G401 (cell line): ENCODE data around the gene SLC13A5. TPM values are rescaled to one million over a fixed set of nuclear protein-coding genes. Genes with fewer than 3 reads are reported as not detected.
"Not testable (repeated sequence)": the region's sequence is repeated elsewhere in the genome, so short reads cannot be mapped to it uniquely, and the experiment has no call there.

Experiments
- DNase-seq: peaks from one replicate; pipeline ENCODE4 v3.0.0-alpha.2; 2015; ENCODE audit warnings: low spot score
- in situ Hi-C: cut with HindIII; loops from 2 replicates; pipeline ENCODE4 v1.10.0; 2016; ENCODE audit warnings: low sequenced_read_pairs, mixed read lengths
- total RNA-seq: library from RNA; depleted of rRNA; stranded (reverse); fragments of >200 nt; shearing (Covaris generic); gene quantifications from 2 replicates; pipeline ENCODE4 v1.2.3, GENCODE V29; 2014

The SLC13A5 gene
- total RNA-seq, 1 experiment from 2014 or later, result not detected

DNA sequence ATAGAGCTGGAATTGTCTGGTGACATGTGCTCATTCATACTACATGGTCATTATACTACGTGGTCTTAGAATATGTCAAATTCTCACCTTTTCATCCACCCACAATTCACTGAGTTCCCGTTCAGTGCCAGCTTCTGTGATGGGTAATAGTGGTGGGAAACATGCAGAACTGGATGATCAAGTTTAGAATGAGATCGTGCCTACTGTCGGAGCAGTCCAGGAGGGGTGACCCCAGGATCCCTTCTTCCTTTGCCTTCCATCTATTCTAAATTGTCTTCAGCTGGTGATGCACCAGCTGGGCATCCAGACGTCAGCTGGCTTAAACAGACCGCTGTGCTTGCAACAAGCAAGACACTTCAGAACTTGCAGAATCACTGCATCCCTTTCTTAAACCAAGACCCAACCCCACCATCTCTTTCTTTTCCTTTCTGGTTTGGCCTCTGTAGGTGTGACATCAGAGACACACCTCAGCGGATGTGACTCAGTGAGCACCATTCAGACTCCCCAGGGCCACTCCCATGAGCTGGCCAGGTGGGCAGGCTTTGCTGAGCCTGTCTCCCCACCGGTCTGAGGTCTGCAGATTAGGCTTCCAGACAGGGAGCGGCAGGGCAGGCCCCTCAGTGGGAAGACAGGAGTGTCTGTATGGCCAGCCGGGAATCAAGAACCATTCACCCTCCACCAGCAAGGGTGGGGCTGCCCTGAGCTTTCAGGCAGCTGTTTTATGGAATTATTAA lies 43.5 kb downstream of the SLC13A5 start:
- DNase-seq, result no peak

GRCh38 chr17:6668727-6669425 lies 44.3 kb downstream of the SLC13A5 start:
- in situ Hi-C loops, result no loop called here

More for the DNA sequence above, 43.5 kb downstream of the SLC13A5 start:
- in situ Hi-C loops, result no loop called here

DNA sequence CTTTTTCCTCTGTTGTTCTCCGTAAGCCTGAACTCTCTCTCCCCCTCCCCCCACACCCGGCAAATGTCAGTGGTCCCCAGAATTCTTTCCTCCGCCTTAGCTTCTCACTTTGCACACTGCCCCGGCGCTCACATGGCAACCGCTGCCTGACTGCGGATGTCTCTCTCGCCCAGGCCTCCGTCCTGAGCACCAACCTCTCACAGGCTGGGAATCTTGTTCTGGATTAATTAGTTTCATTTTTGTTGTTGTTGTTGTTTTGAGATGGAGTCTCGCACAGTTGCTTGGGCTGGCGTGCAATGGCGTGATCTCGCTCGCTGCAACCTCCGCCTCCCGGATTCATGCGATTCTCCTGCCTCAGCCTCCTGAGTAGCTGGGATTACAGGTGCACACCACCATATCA lies 45.0 kb downstream of the SLC13A5 start:
- DNase-seq, result no peak
- in situ Hi-C loops, result no loop called here

More at GRCh38 chr17:6668727-6669425, 44.3 kb downstream of the SLC13A5 start:
- no peak for DNase-seq

DNA sequence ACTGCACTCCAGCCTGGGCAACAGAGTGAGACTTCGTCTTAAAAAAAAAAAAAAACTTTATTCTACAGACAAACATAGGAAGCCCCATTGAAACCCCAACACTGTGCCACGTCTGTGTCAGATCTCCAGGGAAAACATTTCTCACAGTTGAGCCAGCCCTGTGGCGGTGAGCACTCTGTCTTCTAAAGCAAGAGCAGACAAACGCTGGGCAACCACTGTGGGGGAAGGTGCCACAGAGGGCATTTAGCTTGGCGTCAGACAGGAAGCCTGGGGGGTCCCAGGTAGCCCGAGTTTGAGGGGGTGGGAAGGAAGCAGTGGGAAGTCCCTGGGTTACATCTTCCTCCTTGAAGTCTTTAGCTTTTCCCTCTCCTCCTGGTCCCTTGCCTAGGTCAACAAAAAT lies 45.7 kb downstream of the SLC13A5 start:
- DNase-seq, result no peak
- in situ Hi-C loops, result no loop called here

DNA sequence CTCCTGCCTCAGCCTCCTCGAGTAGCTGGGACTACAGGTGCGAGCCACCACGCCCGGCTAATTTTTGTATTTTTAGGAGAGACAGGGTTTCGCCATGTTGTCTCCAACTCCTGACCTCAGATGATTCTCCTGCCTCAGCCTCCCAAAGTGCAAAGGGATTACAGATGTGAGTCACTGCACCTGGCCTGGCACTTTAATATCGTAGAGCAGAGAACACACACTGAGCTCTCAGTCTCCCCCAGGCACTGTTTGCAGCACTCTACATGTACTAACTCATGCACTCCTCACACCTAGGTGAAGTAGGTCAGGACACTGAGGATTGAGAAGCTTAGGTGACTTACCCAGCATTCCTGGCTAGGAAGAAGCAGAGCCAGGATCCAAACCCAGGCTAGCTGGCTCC lies 46.6 kb downstream of the SLC13A5 start:
- in situ Hi-C loops, result no loop called here
- no peak for DNase-seq

DNA sequence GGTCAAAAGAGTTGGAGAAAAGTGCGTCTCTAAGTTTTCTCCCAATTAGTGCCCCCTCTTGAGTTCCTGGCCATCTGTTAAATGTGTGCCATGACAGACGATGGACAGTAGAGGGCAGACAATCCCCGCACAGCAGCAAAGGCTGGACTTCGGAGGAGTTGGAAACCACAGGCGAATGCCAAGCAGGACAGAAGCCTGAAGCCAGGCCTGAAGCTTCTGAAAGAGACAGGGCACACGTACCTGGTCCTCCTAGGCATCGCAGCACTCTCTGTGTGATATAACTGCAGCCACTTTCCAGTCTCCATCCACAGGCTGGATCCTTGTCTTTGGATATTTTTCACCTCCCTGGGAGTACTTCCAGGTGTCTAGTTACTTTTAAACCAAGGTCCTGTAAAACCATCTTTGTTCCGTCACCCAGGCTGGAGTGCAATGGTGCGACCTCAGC lies 47.1 kb downstream of the SLC13A5 start:
- in situ Hi-C loops, result no loop called here
- DNase-seq, result peak; percentile 89

DNA sequence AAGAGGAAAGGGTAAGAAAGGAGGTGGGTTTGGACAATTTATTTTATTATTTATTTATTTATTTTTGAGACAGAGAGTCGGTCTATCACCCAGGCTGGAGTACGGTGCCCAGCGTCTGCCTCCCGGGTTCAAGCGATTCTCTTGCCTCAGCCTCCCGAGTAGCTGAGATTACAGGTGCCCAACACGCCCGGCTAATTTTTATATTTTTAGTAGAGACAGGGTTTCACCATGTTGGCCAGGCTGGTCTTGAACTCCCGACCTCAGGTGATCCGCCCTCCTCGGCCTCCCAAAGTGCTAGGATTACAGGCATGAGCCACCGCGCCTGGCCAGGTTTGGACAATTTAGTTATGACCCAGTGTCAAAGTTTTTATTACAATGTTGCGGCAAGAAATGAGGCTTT lies 50.0 kb downstream of the SLC13A5 start:
- in situ Hi-C loops, DNase-seq: not testable (repeated sequence)

DNA sequence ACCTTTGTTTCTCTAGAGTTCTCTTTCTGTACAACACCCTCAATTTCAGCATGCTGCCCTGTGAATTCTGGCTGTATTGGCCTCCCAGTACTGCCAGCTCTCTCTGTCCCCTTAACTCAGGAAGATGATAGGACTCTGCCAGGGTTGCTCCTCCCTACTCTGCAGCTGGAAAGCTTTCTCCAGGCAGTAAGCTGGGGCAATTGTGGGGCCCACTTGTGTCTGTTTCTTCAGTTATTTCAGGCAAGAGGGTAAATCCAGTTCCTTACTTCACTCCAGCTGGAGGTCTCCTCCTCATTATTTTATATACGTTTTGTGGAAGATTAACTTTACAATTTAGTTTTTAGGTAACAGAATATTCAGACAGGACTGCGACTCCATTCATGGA lies 51.7 kb downstream of the SLC13A5 start:
- in situ Hi-C loops, result no loop called here
- DNase-seq, result no peak

DNA sequence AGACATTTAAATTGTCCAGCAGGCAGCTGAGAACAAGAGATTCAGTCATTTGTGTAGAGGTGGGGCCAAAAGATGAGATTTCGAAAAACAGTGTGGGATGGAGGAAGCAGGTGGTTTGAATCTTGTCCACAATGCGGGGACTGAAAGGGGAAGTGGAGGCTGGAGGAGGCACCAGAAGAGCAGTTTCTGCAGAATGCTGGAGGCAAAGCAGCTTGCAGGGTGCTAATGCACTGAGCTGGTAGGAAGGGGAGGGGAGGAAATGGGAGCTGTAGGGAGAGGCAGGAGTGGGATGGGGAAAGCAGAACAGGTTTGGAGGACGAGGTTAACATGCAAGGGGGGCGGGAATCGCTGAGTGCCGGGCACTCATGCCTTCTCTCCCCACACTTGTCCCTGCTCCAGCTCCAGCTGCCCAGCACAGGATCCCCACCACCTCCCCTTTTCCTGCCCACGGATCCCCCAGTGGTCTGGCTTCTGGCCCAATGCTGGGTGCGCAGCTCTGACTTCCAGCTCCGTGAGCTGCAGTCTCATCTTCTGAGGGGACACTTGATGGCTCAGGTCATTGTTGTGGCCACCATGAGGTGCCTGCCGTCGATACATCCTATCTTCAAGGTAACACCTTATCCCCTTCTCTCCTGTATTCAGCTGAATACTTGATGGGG lies 52.2 kb downstream of the SLC13A5 start:
- DNase-seq, result no peak
- in situ Hi-C loops, result no loop called here

GRCh38 chr17:6660101-6660500 lies 53.1 kb downstream of the SLC13A5 start:
- no peak for DNase-seq
- in situ Hi-C loops, result no loop called here

DNA sequence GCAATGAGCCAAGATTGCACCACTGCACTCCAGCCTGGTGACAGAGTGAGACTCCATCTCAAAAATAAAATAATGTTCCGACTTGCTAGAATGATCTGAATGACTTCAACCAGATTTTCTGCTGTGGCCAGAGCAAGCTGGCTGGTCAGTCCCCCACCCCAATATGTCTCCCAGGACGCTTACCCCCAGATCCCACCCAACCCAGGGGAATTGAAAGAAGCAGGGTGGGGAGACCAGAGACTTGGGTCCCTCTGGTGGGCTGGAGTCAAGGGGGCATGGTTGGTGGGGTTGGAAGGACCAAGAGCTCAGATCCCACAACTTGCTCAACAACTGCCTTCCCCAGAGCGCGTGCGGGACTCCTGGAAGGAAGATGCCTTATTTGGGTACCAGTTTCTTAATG lies 54.8 kb downstream of the SLC13A5 start:
- in situ Hi-C loops, DNase-seq: not testable (repeated sequence)

DNA sequence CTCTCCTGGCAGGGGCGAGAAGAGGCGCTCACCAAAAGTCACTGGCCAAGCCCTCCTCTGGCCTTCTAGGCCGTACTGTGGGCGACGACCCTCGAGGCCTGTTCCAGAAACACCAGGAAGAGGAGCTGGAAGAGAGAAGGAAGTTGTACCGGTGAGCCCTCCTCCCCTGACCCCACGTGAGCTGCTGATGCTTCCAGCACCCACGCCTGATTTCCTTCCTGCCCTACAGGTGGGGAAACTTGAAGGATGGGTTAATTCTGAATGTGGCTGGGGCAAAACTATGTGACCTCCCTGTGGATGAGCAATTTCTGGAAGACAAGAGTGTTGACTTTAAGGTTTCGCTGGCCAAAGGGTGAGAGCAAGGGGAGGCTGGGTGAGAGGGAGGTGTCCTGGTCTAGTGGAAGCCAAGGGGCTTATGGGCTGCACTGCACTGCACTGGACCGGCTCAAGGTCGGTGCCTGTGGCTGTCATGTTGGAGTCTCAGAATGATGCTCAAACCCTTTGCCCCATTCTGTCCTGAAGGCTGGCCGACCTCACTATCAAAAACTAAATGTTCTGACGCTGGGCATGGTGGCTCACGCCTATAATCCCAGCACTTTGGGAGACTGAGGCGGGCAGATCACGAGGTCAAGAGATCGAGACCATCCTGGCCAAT lies 55.4 kb downstream of the SLC13A5 start:
- in situ Hi-C loops, result no loop called here
- no peak for DNase-seq

DNA sequence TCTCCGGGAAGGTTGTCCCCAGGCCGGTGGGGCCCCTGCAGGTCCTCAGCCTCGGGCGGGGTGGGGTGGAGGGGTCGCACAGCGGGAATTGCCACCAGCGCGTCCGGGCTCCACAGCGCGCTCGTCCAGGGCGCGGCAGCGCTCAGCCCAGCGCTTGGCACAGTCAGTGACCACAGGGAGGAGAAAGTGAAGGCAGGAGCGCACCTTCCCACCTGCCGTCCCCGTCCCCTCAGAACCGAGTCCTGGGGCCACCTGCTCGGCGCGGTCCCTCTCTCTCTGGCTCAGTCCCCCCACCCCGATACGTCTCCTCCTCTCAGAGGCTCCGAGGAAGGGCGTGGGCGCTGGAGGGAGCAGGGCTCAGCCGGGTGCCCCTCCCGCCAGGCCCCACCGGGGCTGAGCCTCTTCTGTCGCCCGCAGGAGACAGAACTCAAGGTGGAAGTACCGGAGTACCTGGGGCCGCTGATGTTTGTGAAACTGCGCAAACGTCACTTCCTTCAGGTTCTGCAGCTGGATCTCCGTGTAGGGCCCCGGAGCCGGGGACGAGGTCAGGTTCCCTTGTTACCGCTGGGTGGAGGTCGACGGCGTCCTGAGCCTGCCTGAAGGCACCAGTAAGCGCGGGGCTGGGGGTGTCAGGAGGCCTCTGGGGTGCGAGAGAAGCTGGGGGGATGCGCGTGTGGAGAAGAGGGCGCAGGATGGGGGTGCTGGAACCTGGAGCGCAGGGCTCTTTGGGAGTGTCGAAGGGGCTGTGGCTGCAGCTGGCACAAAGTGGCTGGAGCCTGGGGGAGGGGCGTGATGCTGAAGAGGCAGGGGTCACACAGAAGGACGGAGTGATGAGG lies 56.2 kb downstream of the SLC13A5 start:
- DNase-seq, in situ Hi-C loops: not testable (repeated sequence)

GRCh38 chr17:6655732-6656361 lies 57.3 kb downstream of the SLC13A5 start:
- in situ Hi-C loops, result not testable (repeated sequence)
- peak; percentile 43 for DNase-seq

DNA sequence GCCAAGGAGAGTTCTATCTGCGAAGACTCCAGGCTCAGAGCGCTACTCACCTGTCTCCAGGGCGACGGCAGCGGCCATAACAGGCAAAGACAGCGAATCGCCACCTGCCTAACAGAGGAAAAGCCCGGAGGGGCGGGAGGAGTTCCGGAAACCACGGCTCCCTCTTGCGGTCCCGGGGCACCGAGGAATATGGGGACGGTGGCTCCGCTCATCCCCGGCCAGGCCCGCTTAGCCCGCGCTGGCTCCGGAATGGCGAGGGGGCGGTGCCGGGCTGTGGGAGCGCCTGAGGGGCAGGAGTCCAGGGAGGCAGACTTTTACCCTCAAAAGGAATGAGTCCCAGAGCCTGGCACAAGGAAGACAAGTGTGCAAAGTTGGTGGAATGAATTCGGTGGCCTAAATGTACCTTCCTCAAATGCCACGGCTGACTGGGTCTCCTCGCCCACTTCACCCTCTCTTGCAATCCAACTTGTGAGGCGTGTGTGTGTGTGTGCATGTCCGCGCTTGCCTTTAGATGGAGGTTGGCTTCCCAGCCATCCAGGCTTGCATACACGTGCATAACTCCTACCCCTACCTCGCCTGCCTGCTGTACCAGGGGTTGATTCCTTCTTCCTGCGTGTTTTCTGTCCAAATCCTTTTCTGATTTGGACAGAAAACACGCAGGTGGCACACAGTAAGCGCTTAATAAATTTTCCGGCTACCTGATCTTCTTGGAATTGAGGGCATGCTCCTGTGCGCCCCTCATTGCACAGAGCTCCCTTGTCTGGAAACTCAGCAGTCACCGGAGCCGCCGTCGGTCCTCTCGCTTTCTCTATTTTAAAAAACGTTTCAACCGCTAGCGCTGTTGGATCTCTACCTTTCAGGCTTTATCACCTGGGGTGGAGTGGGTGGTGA lies 58.1 kb downstream of the SLC13A5 start:
- in situ Hi-C loops, result no loop called here
- peak; percentile 80 for DNase-seq

DNA sequence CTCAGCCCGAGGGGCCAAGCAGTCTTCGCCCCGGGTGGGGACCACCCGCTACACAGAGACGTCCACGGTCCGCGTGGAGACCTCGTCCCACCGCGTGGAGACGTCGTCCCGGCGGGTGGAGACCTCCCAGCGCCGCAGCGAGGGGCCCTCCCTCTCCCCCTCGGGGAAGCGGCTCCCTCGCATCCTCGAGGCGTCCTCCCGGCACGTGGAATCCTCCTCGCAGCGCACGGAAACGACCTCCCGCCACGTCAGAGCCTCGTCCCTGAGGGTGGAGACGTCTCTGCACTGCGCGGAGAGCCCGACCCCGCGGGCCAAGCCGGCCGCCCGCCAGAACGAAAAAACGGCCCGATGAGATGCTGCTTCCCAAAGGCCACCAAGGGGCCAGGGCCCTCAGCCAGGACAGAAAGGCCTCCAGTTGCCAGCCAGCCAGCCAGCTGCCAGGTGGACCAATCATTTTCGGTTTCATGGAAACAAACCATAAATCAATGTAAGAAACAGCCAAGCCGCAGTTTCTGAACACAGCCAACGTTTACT lies 61.2 kb downstream of the SLC13A5 start:
- peak; percentile 19 for DNase-seq
- in situ Hi-C loops, result no loop called here

DNA sequence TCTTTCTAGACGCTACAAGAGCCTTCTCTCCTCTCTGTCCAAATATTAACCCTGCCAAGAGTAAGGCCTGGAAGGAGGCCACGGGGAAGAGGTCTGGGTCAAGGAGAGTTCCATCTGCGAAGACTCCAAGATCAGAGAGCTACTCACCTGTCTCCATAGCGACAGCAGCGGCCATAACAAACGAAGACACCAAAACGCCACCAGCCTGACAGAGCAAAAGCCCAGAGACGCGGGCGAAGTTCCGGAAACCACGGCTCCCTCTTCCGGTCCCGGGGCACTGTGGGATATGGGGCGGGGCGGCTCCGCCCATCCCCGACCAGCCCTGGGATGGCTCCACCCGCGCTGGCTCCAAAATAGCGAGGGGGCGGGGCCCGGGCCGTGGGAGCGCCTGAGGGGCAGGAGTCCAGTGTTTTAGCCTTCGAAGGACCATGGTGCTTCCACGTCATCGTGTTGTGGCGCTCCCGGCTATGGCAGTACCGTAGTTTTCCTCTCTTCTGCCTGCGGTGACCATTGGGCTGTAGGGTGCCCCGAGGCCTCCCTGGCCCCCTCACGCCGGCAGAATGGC lies 61.7 kb downstream of the SLC13A5 start, which contains the start of the genes C17orf100 and MED31:
TSS of gene C17orf100 (plus strand) at position 409 of the 565 bp plus-strand sequence. CDS start at position 561, 152 bp downstream.
TSS of gene MED31 (minus strand) at position 252 of the 565 bp plus-strand sequence. CDS start at position 175, 77 bp downstream.
- peak; percentile 90 for DNase-seq
- in situ Hi-C loops, result no loop called here
